Measurements from ENCODE around the gene NFASC.

DNA sequence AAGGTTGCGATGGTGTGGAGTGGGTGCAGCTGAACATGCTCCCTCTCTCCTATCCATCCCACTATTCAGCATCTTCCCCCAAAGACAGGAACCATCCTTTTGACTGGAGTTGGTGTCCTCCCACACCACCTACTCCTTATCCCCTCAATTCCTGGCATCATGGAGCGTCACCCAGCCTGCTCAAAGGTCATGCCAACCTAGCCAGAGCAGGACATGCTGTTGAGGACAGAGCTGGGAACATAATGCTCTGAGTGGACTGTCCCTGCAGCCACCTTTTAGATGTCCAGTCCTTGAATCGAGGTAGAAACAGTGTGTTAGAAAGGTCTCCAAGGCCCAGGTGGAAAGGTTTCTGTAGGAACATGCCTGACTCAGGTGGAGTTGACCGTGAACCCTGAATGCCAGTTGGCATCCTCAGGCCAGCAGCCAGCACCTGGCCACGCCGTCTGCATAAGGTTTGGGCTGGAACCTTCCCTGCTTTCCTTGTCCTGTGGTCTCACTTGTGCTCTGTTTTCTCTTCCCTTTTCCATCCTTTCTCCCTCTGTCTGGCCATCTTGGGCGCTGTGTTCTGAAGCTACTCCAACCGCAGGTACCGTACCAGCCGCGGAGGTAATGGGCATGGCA, 120.2 kb downstream of the NFASC start:
- no peak for TF ChIP-seq CTCF (conservative IDR thresholded peaks at IDR 0.05; ENCODE audit: low read length)
- no peak for TF ChIP-seq EZH2phosphoT487 (IDR thresholded peaks at IDR 0.05; ENCODE audit: borderline replicate concordance, low read depth, low read length)
